Esophagus muscularis mucosa (tissue), 4 donors: ENCODE measurements around the gene LRFN2.

Source experiments
- EP300 ChIP-seq: sonication (generic); formaldehyde crosslinking; IDR thresholded peaks from one replicate; pipeline ENCODE4 v1.6.1; 2017; ENCODE audit warnings: antibody characterized with exemption
- POLR2AphosphoS5 ChIP-seq, 2 donors: sonication (generic); formaldehyde crosslinking; IDR thresholded peaks; one replicate each; pipeline ENCODE4 v1.6.1; 2017; ENCODE audit warnings: antibody characterized with exemption in 2 of 2
- TF ChIP-seq, protein P1 (sequence below), 3 experiments: fragments of 200-600 bp in 2 of 3; fragments of 450-650 bp in 1 of 3; sonication (generic) in 2 of 3; IDR thresholded peaks; one replicate each; pipeline ENCODE4 v1.5.1; 2017 to 2019; ENCODE audit warnings: antibody characterized with exemption in 3 of 3, mild to moderate bottlenecking in 2 of 3, moderate library complexity in 1 of 3

DNA sequence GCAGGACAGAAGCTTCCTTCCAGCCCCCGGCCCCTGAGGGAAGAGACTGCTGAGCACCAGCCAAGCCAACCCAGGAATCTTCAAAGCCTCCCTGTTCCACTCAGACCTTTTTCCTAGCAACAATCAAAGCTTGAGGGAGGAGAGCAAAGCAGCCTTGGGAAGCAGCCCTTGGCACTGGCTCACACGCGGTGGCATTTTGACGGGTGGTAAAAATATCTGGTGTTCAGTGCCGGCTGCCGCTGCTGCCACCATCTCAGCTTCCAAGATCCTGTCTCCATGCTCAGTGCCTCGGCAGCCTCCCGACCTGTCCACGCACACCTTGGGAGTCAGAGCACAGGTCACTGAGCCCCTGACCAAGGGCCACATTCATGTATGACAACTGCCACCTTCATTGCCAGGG, 170.1 kb downstream of the LRFN2 start:
- TF ChIP-seq, protein P1, sequence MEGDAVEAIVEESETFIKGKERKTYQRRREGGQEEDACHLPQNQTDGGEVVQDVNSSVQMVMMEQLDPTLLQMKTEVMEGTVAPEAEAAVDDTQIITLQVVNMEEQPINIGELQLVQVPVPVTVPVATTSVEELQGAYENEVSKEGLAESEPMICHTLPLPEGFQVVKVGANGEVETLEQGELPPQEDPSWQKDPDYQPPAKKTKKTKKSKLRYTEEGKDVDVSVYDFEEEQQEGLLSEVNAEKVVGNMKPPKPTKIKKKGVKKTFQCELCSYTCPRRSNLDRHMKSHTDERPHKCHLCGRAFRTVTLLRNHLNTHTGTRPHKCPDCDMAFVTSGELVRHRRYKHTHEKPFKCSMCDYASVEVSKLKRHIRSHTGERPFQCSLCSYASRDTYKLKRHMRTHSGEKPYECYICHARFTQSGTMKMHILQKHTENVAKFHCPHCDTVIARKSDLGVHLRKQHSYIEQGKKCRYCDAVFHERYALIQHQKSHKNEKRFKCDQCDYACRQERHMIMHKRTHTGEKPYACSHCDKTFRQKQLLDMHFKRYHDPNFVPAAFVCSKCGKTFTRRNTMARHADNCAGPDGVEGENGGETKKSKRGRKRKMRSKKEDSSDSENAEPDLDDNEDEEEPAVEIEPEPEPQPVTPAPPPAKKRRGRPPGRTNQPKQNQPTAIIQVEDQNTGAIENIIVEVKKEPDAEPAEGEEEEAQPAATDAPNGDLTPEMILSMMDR (IDR thresholded peaks at IDR 0.05), result no peak
- no peak for TF ChIP-seq POLR2AphosphoS5 (IDR thresholded peaks at IDR 0.05)
- no peak for TF ChIP-seq EP300
